IMR-90 (cell line): ENCODE results near the gene SLC12A7. TPM values are rescaled to one million over a fixed set of nuclear protein-coding genes. Genes with fewer than 3 reads are reported as not detected.

Source experiments
- ATAC-seq: fragments of 200-7000 bp; cut with Tn5 transposase; 2 replicates; pipeline ENCODE4 v1.9.1; 2020; ENCODE audit warnings: low read depth, mild to moderate bottlenecking, moderate library complexity
- BruUV-seq: library from RNA; stranded (reverse); fragments of 400-500 nt; replicated peaks from 2 replicates; lab custom pipeline; 2021; lab: Mats Ljungman, UMichigan
- CTCF ChIA-PET: fragments of 300-600 bp; formaldehyde crosslinking; extraction: SDS; loops from one replicate; lab custom pipeline; 2021; ENCODE audit warnings: antibody characterized with exemption; lab: Yijun Ruan, JAX
- POLR2A ChIA-PET: fragments of 300-600 bp; sonication (Branson Sonifier 250); formaldehyde crosslinking; loops from one replicate; lab custom pipeline; 2022; ENCODE audit warnings: antibody characterized with exemption; ENCODE audit not compliant: unreplicated experiment; lab: Charles Lee
- DNase-seq: peaks from one replicate; pipeline ENCODE4 v3.0.0; 2013
- H2AFZ ChIP-seq: replicated peaks from 2 replicates; pipeline ENCODE3; 2013; ENCODE audit warnings: low read length, mild to moderate bottlenecking; ENCODE audit not compliant: poor library complexity
- H2AK5ac ChIP-seq: 2 replicates; pipeline ENCODE4 v1.6.1; 2013; ENCODE audit warnings: low read depth, low read length, inconsistent platforms
- H2AK9ac ChIP-seq: replicated peaks from 2 replicates; pipeline ENCODE3; 2013; ENCODE audit warnings: mild to moderate bottlenecking, low read depth, low read length, moderate library complexity; ENCODE audit not compliant: poor library complexity
- H2BK120ac ChIP-seq: 2 replicates; pipeline ENCODE4 v1.6.1; 2013; ENCODE audit warnings: low read depth, low read length, inconsistent platforms
- H2BK15ac ChIP-seq: 3 replicates; pipeline ENCODE4 v1.6.1; 2013; ENCODE audit warnings: low read depth, low read length, inconsistent platforms
- H2BK20ac ChIP-seq: 2 replicates; pipeline ENCODE4 v1.6.1; 2013; ENCODE audit warnings: low read depth, mild to moderate bottlenecking, inconsistent platforms, low read length, moderate library complexity
- H2BK5ac ChIP-seq: 2 replicates; pipeline ENCODE4 v1.6.1; 2013; ENCODE audit warnings: mild to moderate bottlenecking, low read depth, low read length, inconsistent platforms; ENCODE audit not compliant: poor library complexity, severe bottlenecking
- H3K14ac ChIP-seq: replicated peaks from 2 replicates; pipeline ENCODE4 v1.6.1; 2013; ENCODE audit warnings: low read depth, low read length, inconsistent platforms
- H3K18ac ChIP-seq: 2 replicates; pipeline ENCODE4 v1.6.1; 2013; ENCODE audit warnings: low read depth, low read length, control low read depth
- H3K23ac ChIP-seq: 2 replicates; pipeline ENCODE4 v1.6.1; 2013; ENCODE audit warnings: low read depth, low read length, inconsistent platforms
- H3K27ac ChIP-seq: 2 replicates; pipeline ENCODE4 v1.5.1; 2013; ENCODE audit warnings: mild to moderate bottlenecking, control low read depth, low read length; ENCODE audit not compliant: insufficient read depth
- H3K27me3 ChIP-seq: 2 replicates; pipeline ENCODE4 v1.6.1; 2013; ENCODE audit warnings: low read length; ENCODE audit not compliant: control insufficient read depth, insufficient read depth
- H3K36me3 ChIP-seq: 2 replicates; pipeline ENCODE4 v1.6.1; 2013; ENCODE audit warnings: low read length, mixed read lengths; ENCODE audit not compliant: control insufficient read depth, insufficient read depth
- H3K4ac ChIP-seq: 2 replicates; pipeline ENCODE4 v1.6.1; 2013; ENCODE audit warnings: low read depth, low read length, inconsistent platforms
- H3K4me1 ChIP-seq: 2 replicates; pipeline ENCODE4 v1.6.1; 2013; ENCODE audit warnings: low read length, mixed read lengths; ENCODE audit not compliant: control insufficient read depth, insufficient read depth
- H3K4me2 ChIP-seq: 2 replicates; pipeline ENCODE4 v1.6.1; 2013; ENCODE audit warnings: low read depth, mild to moderate bottlenecking, control low read depth, low read length, moderate library complexity
- H3K4me3 ChIP-seq: 2 replicates; pipeline ENCODE4 v1.5.1; 2013; ENCODE audit warnings: low read depth, mild to moderate bottlenecking, control low read depth, low read length, moderate library complexity; ENCODE audit not compliant: insufficient read depth
- H3K56ac ChIP-seq: 2 replicates; pipeline ENCODE4 v1.6.1; 2013; ENCODE audit warnings: low read length, inconsistent platforms; ENCODE audit not compliant: insufficient read depth; ENCODE audit errors: extremely low read depth
- H3K79me1 ChIP-seq, 2 experiments: 2 replicates each; pipeline ENCODE4 v1.6.1; 2013; ENCODE audit warnings: low read length in 2 of 2, inconsistent platforms in 1 of 2, low read depth in 1 of 2
- H3K9ac ChIP-seq: 2 replicates; pipeline ENCODE4 v1.6.1; 2013; ENCODE audit warnings: low read depth, low read length, control low read depth
- H3K9me1 ChIP-seq: 2 replicates; pipeline ENCODE4 v1.6.1; 2013; ENCODE audit warnings: low read length, inconsistent platforms; ENCODE audit not compliant: insufficient read depth
- H3K9me3 ChIP-seq: 2 replicates; pipeline ENCODE4 v1.6.1; 2013; ENCODE audit warnings: low read length; ENCODE audit not compliant: control insufficient read depth, insufficient read depth
- H4K20me1 ChIP-seq: 2 replicates; pipeline ENCODE4 v1.6.1; 2013; ENCODE audit warnings: low read length, inconsistent platforms; ENCODE audit not compliant: insufficient read depth
- H4K5ac ChIP-seq: 2 replicates; pipeline ENCODE4 v1.6.1; 2013; ENCODE audit warnings: mild to moderate bottlenecking, low read depth, low read length, control low read depth
- H4K8ac ChIP-seq, 2 experiments: 2 replicates each; pipeline ENCODE4 v1.6.1; 2013; ENCODE audit warnings: low read depth in 2 of 2, low read length in 2 of 2, control low read depth in 1 of 2, inconsistent platforms in 1 of 2
- H4K91ac ChIP-seq: 2 replicates; pipeline ENCODE4 v1.6.1; 2013; ENCODE audit warnings: low read depth, low read length, inconsistent platforms; ENCODE audit not compliant: insufficient read depth
- BHLHE40 ChIP-seq: fragments of 150-350 bp; IDR thresholded peaks from 2 replicates; pipeline ENCODE4 v1.6.1; 2016; ENCODE audit warnings: mild to moderate bottlenecking, low read depth, low read length
- FOS ChIP-seq: fragments of 150-350 bp; IDR thresholded peaks from 2 replicates; pipeline ENCODE4 v1.6.1; 2016; ENCODE audit warnings: low read depth, low read length
- MAZ ChIP-seq: IDR thresholded peaks from 2 replicates; pipeline ENCODE4 v1.6.1; 2012; ENCODE audit warnings: low read depth, mild to moderate bottlenecking, low read length, improper control_type of control experiment, moderate library complexity, borderline replicate concordance
- RFX5 ChIP-seq: IDR thresholded peaks from 2 replicates; pipeline ENCODE4 v1.8.0; 2012; ENCODE audit warnings: low read depth, mild to moderate bottlenecking, low read length, moderate library complexity
- WGBS, 2 experiments: methylation state at CpG; one replicate each; pipeline versions ENCODE4 v1.1.5 to v1.1.7; 2013; ENCODE audit warnings: missing lambda C conversion rate in 2 of 2; ENCODE audit not compliant: insufficient read length in 1 of 2; ENCODE audit errors: extremely low coverage in 2 of 2; 5-methylcytosine and 5-hydroxymethylcytosine counted together
- dilution Hi-C: fragments of 300-500 bp; cut with HindIII; formaldehyde crosslinking; loops from one replicate; pipeline ENCODE4 v1.14.3; 2018; ENCODE audit warnings: low sequenced_read_pairs; ENCODE audit not compliant: unreplicated experiment
- in situ Hi-C: fragments of 300-500 bp; cut with MboI; formaldehyde crosslinking; loops from 3 replicates; pipeline ENCODE4 v1.14.3; 2019; ENCODE audit warnings: low sequenced_read_pairs, inconsistent platforms, mixed read lengths
- intact Hi-C: fragments of 100-400 bp; cut with micrococcal nuclease; formaldehyde crosslinking; loops from 2 replicates; pipeline ENCODE4 v1.10.0; 2022
- polyA plus RNA-seq, 3 experiments: library from polyadenylated mRNA; depleted of rRNA; stranded (reverse); fragments of >200 nt; gene quantifications; 2 replicates each; pipeline ENCODE4 v1.2.3, GENCODE V29; 2012; ENCODE audit warnings: low replicate concordance in 1 of 3
- total RNA-seq: library from RNA; depleted of rRNA; stranded (reverse); fragments of >200 nt; gene quantifications from 2 replicates; pipeline ENCODE4 v1.2.3, GENCODE V29; 2012

Gene SLC12A7
- total and polyA plus RNA-seq, 2 of the 4 experiments (the other 2 are of a cell fraction), result 3.0 to 6.1 TPM

DNA sequence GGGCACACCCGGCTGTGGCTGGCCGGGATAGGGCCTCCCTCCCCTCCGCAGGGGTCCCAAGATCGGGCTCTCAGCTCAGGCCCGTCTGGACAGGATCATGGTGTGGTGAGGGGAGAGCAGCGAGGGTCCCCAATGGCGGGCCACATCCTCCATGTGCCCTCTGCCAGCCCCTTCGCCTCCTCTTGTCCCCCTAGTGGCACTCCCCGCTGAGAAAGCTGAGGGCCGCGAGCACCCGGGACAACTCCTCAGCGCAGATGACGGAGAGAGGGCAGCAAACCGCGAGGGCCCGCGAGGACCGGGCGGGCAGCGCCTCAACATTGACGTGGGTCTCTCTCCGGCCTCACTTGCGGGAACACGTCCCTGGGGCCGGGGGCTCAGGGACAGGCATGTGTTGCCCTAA lies 78.7 kb downstream of the SLC12A7 start:
- no peak overlapping the region for H2BK20ac ChIP-seq
- no peak overlapping the region for H2BK120ac ChIP-seq
- no peak overlapping the region for H4K5ac ChIP-seq
- no peaks in the 10 kb centered on the region for H3K79me1 ChIP-seq
- no peak overlapping the region for H2BK15ac ChIP-seq
- no peak overlapping the region for H3K9ac ChIP-seq
- TF ChIP-seq FOS, result no peak
- TF ChIP-seq MAZ, result no peak
- no peak for TF ChIP-seq BHLHE40
- no peak for TF ChIP-seq RFX5
- ATAC-seq, result no peak
- H3K27ac ChIP-seq, result no peak overlapping the region
- no peak overlapping the region for H4K91ac ChIP-seq
- no peak overlapping the region for H2AFZ ChIP-seq
- no peak overlapping the region for H2BK5ac ChIP-seq
- H4K20me1 ChIP-seq, result no peaks in the 10 kb centered on the region
- H3K4me1 ChIP-seq, result no peaks in the 10 kb centered on the region
- ChIA-PET CTCF (no interaction called here), POLR2A (no interaction called here)
- no peak overlapping the region for H3K4me3 ChIP-seq
- peaks cover 18% of the 10 kb centered on the region for H3K27me3 ChIP-seq
- H3K4me2 ChIP-seq, result no peak overlapping the region
- no peak overlapping the region for H4K8ac ChIP-seq
- no peak overlapping the region for H2AK9ac ChIP-seq
- DNase-seq, result no peak
- H3K23ac ChIP-seq, result no peak overlapping the region
- BruUV-seq, result no TSS peak
- intact Hi-C loops (no loop called here), in situ Hi-C loops (no loop called here), dilution Hi-C loops (no loop called here)
- H2AK5ac ChIP-seq, result no peak overlapping the region
- H3K56ac ChIP-seq, result no peak overlapping the region
- H3K9me3 ChIP-seq, result no peaks in the 10 kb centered on the region
- H3K18ac ChIP-seq, result no peak overlapping the region
- H3K9me1 ChIP-seq, result no peaks in the 10 kb centered on the region
- no peaks in the 10 kb centered on the region for H3K36me3 ChIP-seq
- H3K14ac ChIP-seq, result no peak overlapping the region
- no peak overlapping the region for H3K4ac ChIP-seq
- WGBS, 2 experiments, result 85% methylated on average over 10 of the region's 26 CpGs; no CpG with 5 or more reads in 1 of the 2 experiments
